NCI-H345 treated with DMSO at 0.1 percent for 48 hours (cell line): ENCODE results near the gene CDSN.

Experiments
- DNase-seq: peaks from one replicate; lab custom pipeline; 2025; ENCODE audit not compliant: unreplicated experiment; lab: John Stamatoyannopoulos, UW

The CDSN gene

DNA sequence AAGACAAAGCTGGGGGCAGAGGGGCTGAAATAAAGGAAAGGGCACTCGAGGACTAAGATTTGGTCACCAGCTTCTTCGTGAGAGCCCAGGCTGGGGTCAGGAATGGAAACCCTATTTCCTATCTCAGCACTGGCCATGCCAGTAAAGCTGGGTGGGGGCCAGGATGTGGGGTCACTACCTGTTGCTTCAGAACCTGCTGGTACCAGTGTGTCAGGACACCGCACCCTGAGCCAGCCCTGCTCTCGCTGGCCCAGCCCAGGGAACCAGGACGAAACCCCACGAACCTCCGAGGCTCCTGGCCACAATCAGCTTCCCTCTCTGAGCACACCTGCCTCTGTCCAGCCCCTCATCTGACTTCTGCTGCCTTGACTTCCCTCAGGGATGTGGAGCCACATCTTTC is 2.1 kb downstream of the CDSN start:
- no peak for DNase-seq

DNA sequence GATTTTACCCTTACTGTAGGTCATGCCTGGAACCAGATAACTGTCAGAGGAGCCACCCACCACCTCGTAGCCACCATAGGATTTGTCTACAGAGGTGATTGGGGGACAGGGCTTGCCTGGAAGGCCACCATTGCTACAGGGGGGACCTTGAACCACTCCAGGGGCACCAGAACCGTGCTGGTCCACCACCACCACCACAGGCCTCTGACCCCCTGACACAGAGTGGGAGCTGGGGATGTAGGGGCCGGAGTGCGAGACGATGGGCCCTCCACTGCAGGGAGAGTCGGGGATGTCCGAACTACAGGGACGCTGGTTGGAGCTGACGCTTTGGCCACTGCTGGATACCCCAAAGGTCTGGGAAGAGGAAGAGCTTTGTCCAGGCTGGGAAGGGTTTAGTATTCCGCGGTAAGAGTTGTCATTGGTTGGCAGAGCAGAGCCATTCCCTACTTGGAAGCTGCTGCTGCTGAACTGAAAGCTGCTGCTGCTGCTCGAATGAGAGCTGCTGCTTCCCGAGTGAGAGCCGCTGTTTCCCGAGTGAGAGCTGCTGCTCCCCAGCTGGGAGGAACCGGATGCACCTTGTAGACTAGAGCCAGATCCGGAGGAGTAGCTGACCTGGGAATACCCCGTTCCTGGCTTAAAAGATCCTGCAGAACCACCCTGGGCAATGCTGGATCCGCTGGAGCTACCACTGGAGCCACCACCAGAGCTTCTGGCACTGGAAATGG is 3.4 kb downstream of the CDSN start:
- DNase-seq: no peak

- DNase-seq: no peak
Observed at GRCh38 chr6:31115941-31116560, 4.2 kb downstream of the CDSN start.

DNA sequence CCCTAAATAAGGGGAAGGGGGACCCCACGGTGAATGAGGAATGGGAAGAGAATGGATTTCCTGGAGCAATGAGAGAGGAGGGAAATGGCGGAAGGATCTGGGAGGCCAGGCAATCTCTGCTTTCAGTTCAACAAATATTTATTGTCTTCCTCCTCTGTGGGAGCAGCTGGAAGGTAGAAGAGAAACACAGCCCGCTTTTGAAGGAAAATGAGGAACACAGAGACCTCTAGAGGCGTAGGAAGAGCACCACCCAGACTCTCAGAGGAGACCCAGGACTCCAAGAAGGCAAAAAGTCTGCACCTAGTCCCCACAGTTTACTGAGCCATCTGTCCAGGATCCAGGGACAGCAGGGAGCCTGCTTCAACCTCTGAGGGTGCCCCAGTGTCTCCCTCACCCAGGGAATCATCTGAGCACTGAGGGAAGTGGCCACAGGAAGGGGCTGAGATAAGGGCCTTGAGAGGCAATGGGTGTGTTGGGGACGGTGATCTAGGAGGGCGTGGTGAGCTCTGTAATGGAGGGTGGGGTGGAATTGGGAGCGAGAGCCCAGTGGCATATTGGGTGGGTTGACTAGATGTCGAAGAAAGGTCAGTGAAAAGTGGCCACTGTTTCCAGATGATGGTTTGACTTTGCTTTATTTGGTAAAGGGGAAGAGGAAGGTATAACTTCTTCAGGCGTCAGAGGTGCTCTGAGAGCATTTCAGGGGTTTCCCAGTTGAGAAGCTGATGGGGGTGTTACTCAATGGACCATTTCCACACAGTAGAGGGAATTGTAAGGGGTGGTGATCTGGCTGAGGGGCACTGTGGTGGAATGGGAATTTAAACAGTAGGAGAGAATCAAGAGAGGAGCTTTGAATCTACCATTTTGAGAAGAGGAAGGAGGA is 5.0 kb downstream of the CDSN start:
- DNase-seq: no peak

DNA sequence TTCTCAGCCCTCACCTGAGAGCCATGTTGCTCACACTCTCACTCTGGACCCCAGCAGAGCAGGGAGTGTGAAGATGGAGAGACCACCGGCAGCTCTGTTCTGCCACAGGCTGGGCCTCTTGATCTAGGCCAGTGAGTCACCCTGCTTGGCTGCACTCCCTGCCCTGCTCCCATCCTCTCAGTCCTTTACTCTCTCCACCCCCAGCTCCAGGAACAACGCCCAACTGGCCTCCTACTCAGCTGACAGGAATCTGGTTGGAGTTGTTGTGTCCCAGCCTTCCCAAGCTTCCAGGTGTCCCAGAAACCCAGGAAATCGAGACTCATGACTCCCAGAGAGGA is 5.7 kb downstream of the CDSN start, which contains the start of gene PSORS1C1:
Gene PSORS1C1, plus strand, starts transcription at position 260 of the 338 bp plus-strand sequence. CDS start 14,833 bp downstream, outside the sequence.
- no peak for DNase-seq

GRCh38 chr6:31113861-31114540 is 6.2 kb downstream of the CDSN start:
- no peak for DNase-seq

DNA sequence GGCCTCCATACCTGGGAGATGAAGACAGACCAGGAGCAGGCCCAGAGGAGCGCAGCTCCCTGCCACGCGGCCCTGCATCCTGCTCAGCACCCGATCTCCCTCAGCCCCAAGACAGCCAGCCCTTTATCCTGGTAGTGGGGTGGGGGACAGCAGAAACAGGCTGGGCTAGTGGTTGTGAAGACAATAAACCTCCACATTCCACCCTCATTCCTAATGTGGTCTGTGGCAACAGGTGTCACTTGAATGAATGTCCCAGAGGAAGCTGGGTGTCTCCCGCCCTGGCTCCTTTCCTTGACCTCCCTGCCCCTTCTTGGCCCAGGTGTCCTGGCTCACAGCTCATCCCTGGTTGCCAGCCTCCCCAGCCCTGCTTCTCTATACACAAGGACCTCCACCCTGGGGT is 7.8 kb downstream of the CDSN start, which contains the start of gene C6orf15:
Gene C6orf15, minus strand, starts transcription at position 98 of the 400 bp plus-strand sequence. Its CDS starts 20 bp downstream, at position 78.
- DNase-seq: no peak

GRCh38 chr6:31111712-31112111 is 8.5 kb downstream of the CDSN start:
- DNase-seq: no peak

- DNase-seq: no peak
Observed at GRCh38 chr6:31110825-31111582, 9.2 kb downstream of the CDSN start.

GRCh38 chr6:31107052-31107451 is 13.2 kb downstream of the CDSN start:
- DNase-seq: no peak

GRCh38 chr6:31103136-31103535 is 17.1 kb downstream of the CDSN start:
- no peak for DNase-seq

DNA sequence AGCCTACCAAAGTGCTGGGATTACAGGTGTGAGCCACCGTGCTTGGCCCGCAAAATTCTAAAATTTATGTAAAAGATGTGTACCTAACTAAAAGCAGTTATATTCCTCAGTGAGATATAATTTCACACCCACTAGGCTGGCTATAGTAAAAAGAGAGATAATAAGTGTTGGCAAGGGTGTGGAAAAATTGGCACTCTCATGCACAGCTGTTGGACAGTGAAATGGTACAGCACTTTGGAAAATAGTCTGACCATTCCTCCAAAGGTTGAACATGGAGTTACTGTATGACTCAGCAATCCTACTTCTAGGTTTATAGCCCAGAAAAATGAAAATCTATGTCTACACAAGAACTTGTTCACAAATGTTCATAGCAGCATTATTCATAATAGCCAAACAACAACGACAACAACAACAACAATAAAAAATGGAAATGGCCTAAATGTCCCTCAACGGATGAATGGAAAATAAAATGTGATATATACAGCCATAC is 21.8 kb downstream of the CDSN start:
- no peak for DNase-seq

DNA sequence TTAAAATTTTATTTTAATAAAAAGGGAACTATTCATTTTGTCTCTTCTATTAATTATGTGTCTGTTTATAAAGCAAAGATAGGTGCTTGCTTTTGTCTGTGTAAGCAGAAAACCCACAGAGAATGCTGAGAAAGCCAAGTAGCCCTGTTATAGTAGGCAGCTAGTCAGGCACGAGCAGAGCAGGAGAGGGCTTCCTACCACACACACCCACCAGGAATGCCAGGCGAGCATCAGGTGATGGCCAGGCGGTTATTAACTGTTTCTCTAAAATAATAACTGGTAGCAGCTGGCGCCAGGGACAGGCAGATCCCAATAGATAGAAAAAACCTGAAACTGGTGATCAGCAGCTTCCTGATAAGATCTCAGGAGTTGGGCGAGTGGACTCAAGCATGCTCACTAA is 23.6 kb downstream of the CDSN start:
- no peak for DNase-seq

DNA sequence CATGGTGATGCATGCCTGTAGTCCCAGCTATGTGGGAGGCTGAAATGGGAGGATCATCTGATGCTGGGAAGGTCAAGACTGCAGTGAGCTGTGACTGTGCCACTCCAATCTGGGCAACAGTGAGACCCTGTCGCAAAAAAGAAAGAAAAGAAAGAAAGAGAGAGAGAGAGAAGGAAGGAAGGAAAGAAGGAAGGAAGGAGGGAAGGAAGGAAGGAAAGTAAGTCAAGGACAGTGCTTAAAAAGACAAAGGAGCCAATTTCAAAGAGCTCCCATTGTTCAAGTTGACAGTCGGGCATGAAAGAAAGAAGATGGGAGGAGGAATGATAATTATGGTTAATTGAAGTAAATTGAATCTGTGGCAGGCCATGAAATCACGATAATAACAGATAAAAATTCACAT is 24.0 kb downstream of the CDSN start:
- no peak for DNase-seq

- no peak for DNase-seq
Observed at GRCh38 chr6:31094389-31094881, 25.8 kb downstream of the CDSN start.

DNA sequence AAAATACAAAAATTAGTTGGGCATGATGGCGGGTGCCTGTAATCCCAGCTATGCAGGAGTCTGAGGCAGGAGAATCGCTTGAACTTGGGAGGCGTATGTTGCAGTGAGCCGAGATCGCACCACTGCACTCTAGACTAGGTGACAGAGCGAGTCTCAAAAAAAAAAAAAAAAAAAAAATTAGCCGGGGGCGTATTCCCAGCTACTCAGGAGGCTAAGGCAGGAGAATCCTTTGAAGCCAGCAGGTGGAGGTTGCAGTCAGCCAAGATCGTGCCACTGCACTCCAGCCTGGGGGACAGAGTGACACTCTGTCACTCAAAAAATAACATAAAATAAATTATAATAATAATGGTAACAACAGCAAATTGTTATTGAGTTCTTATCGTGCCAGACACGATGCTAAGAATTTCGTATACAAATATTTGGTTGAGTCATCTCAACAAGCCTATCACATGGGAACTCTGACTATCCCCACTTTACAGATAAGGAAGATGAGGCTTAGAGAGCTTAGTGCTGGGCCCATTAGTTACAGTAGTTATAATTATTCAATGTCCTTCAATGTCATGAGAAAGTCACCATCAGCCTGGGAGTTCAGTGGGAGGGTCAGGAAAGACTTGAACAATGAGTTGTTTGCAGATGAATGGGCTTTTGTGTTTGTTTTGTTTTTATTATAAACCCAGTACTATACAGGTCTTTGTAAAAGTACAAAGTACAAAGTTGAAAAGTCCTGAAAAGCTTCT is 27.3 kb downstream of the CDSN start:
- DNase-seq: no peak

DNA sequence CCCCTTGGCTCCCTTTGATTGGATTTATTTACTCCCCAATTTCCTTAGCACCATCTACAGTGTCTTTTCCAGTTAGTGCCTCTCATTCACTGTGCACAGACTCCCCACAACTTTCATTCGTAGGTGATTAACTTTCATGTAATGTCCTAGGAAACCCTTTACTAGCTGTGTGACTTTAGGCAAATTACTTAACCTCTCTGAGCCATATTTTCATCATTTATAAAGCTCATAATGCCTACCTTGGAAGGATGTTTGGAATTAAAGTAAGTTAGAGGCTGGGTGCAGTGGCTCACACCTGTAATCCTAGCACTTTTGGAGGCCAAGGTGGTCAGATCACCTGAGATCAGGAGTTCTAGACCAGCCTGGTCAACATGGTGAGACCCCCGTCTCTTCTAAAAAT is 28.0 kb downstream of the CDSN start:
- no peak for DNase-seq

GRCh38 chr6:31091680-31092079 is 28.6 kb downstream of the CDSN start:
- DNase-seq: no peak

GRCh38 chr6:31090973-31091364 is 29.3 kb downstream of the CDSN start:
- DNase-seq: no peak
